ENCODE data around the gene WBP1L.

DNA sequence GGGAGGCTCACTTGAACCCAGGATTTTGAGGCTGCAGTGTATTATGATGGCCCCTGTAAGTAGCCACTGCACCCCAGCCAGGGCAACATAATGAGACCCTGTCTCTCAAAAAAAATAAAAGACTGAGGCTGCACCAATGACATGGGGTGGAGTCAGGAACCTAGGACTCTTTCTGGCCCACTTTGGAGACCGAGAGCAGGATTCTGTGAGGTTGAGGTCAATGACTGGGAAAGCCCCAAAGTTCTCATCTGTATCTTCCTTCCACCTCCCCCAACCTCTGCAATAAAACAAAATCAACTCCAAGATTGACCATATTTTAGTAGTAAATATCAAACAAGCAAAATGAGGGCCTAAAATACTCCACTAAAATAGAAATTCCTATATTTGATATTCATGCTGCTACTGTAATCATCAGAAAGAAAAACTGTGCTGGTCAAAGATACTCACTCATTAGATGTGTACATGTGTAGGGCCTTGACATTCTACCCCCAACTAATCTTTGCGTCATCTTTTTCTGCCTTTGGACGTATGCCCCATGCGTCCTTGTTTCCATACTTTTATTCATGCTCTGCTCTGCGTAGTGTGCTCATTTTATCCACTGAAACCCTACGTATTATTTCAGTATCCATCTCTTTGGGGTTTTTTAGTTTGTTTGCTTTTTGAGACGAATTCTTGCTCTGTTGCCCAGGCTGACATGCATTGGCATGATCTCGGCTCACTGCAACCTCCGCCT lies 23.8 kb downstream of the WBP1L start:
- TF ChIP-seq, protein P1, sequence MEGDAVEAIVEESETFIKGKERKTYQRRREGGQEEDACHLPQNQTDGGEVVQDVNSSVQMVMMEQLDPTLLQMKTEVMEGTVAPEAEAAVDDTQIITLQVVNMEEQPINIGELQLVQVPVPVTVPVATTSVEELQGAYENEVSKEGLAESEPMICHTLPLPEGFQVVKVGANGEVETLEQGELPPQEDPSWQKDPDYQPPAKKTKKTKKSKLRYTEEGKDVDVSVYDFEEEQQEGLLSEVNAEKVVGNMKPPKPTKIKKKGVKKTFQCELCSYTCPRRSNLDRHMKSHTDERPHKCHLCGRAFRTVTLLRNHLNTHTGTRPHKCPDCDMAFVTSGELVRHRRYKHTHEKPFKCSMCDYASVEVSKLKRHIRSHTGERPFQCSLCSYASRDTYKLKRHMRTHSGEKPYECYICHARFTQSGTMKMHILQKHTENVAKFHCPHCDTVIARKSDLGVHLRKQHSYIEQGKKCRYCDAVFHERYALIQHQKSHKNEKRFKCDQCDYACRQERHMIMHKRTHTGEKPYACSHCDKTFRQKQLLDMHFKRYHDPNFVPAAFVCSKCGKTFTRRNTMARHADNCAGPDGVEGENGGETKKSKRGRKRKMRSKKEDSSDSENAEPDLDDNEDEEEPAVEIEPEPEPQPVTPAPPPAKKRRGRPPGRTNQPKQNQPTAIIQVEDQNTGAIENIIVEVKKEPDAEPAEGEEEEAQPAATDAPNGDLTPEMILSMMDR (IDR thresholded peaks at IDR 0.05; ENCODE audit: low read depth, low read length, poor library complexity, severe bottlenecking), result no peak
- no peak for TF ChIP-seq EZH2phosphoT487 (IDR thresholded peaks at IDR 0.05; ENCODE audit: borderline replicate concordance, low read length)

Measured in DOHH2 (cell line).